Measurements from ENCODE around the gene CTSO.
A peak's percentile ranks its signal among the peaks of the same experiment; 100 is the strongest.

CTSO gene

DNA sequence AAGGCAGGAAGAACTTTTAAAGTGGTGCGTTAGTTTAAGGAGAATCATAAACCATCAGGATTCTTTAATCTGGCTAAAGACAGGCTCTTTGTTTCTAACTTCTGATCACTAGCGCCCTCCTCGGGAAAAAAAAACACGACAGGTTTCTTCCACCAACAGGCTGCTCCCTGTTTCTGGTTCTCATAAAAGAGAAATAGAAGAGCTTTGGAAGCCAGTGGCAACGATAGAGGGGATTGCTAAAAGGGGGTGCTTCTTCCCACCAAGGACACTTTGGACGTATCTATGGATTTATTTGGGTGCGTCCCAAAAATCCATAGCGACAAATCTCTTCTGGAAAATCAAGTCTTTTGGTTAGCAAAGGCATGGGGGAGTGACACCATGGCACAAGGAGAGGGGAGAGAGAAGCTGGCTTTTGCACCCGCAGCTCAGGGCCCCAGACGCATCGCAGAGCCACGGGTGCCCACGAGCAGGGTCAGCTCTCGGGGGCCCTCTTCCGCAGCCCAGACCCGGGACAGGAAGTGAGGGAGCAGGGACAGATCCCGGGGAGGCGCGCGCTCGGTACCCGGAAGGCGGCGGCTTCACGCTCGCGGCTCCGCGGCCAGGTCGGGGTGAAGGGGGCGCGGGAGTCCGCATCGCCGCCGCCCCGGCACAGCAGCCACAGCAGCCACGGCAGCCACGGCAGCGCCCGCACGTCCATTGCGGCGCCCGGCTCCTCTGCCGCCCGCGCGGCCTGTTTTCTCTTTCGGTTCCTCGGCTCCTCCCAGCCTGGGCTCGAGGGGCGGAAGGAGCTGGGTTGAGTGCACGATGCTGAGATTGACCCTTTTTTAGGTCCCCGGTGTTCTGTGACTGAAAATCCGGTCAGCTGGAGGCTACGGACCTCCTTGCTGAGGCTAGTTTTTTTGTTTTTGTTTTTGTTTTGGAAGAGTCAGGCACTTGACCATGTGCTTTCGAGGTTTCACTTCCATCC lies at the start of gene CTSO:
CTSO (minus strand) TSS at position 716 of the 967 bp plus-strand sequence; CDS start at position 697, 19 bp downstream.
- peak; percentile 89 for DNase-seq (ENCODE audit: low spot score)

DNA sequence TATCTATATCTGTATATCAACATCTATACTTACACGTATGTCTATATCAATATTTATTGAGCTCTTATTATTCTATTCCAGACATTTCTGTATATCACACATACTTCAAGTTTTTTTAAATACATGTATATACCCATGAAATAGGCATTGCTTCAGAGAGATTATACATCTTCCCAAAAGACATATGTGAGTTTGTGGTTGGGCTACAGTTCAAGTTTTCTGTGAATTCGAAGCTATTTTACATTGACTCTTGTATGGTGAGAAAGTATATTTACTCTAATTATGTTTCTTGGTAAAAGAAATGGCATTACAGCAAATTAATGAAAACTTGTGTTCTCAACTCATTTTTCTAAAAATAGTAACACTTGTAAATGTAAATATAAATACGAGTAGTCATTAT lies 46.8 kb upstream of the CTSO start:
- no peak for DNase-seq (ENCODE audit: low spot score)

GRCh38 chr4:155999725-156000124 lies 46.1 kb upstream of the CTSO start:
- DNase-seq (ENCODE audit: low spot score): no peak

- DNase-seq (ENCODE audit: low spot score): no peak
Observed at GRCh38 chr4:155995069-155995468, 41.4 kb upstream of the CTSO start.

DNA sequence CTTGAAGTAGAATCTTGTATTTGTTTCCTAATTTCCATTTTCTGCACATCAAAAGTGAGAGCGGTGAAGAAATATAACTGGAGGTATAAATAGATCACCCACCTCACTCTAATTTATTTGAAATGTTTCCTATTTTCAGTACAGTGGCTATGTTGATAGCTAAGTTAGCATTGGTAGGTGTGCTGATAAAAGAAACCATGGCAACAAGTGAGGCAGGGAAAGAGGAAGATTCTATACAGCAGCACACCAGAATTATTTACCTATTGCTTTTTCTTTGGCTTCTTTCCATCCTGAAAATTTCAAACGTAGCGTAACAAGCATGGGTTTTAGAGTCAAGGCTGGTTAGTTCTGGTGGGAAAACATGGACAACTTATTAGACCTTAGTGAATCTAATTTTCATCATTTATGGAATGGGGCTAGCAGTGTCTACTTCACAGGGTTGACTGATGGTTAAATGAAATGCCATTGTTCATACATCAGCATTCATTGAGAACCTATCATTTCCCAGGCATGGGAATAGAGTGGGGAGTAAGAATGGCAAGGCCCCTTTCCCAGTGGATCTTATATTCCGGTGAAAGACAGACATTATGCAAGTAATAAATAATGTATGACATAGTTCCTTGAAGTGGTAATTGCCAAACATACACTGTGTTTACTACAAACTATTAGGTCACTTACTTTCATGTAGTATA lies 30.6 kb upstream of the CTSO start:
- DNase-seq (ENCODE audit: low spot score): no peak

- DNase-seq (ENCODE audit: low spot score): no peak
Observed at GRCh38 chr4:155982736-155983385, 29.2 kb upstream of the CTSO start.

DNA sequence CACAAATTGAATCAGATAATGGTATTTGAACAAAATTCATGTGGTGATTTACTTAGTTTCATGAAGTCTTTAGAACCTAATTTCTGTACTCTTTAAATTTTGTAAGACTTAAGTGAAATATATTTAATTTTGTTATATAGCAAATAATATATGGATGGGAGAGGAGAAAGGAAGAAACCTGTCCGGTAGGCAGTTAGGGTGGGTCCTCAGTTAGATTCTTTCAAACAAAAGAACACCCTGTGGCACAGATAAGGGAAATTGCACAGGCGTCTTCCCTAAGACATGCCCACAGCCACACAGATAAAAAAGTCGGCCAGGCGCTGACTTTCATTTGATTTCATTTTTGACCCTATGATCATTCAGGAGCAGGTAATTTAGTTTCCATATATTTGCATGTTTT lies 25.1 kb upstream of the CTSO start:
- DNase-seq (ENCODE audit: low spot score): no peak

GRCh38 chr4:155975511-155975910 lies 21.8 kb upstream of the CTSO start:
- no peak for DNase-seq (ENCODE audit: low spot score)

- DNase-seq (ENCODE audit: low spot score): no peak
Observed at GRCh38 chr4:155974996-155975395, 21.3 kb upstream of the CTSO start.

- DNase-seq (ENCODE audit: low spot score): no peak
Observed at GRCh38 chr4:155974476-155974749, 20.7 kb upstream of the CTSO start.

DNA sequence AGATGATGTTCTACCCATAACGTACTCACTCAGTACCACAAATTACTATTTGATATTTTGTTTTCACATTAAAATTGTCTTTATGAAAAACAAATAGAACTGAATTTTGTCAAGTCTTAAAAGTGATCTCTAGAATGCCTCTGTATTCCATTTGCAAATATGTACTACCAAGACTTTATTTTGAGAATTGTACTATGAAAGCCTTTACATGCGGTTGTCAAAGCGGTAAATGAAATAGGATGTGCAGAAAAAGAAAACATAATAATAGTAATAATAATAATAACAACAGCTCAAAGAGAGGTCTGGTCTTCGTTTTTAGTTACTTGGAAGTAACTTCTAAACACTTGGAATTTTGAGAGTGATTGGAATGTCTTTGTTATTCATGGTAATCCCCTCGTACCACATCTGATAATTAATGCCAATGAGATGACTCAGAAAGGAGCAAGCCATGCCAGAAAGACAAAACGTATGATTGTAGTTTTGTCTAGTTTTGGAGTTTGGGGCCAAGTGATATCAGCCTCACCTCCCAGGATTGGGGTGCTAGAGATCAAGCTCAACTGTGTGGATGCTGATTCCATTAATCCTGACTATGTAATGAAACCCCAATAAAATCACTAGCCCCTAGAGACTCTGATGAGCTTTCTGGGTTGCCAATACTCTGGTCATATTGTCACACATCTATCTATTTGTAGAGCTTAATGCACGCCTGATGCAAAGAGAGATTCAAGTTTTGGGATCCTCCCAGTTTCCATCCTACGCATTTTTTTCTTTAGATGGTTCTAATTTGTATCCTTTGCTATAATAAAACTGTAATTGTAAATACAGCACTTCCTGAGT lies 20.2 kb upstream of the CTSO start:
- peak; percentile 16 for DNase-seq (ENCODE audit: low spot score)

GRCh38 chr4:155972098-155972497 lies 18.4 kb upstream of the CTSO start:
- no peak for DNase-seq (ENCODE audit: low spot score)

GRCh38 chr4:155966731-155967395 lies 13.2 kb upstream of the CTSO start:
- no peak for DNase-seq (ENCODE audit: low spot score)

- no peak for DNase-seq (ENCODE audit: low spot score)
Observed at GRCh38 chr4:155966171-155966570, 12.5 kb upstream of the CTSO start.

DNA sequence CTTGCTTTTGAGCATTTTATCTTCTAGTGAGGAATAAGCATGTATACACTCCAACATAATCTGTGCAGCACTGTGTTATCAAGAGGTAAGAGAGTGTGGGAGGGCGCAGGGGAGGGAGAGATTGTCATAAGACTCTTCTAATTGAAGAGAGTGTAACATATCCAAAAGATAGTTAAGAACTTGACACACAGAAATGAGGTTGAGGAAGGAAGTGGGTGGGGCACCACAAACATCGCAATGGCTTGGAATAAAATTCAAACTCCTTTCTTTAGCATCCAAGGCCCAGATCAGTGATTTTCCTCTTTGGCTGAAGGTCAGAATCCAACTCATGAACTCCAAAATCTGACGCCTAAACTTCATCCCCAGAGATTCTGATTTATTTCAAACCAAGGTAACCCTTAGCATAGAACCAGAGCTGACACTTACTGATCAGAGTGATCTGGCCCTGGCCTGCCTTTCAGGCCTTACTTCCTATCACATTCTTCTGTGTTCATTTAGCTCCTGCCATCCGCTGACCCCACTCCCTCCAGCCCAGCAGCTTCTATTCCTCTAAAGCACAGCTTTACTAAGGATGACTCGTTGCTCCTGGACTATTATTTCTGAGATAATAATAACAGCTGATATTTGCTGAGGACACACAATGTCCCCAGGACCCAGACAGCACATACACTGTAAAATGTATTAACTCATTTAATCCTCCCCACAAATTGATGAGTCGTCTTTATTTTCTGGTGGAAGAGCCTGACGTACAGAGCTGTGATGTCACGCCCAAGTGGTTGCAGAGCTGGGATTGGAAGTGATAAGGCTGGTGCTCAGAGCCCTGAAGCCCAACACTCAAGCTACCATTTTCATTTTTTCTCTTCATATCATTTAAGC lies 10.6 kb upstream of the CTSO start:
- no peak for DNase-seq (ENCODE audit: low spot score)

GRCh38 chr4:155962767-155963166 lies 9.1 kb upstream of the CTSO start:
- no peak for DNase-seq (ENCODE audit: low spot score)

- no peak for DNase-seq (ENCODE audit: low spot score)
Observed at GRCh38 chr4:155961575-155961974, 7.9 kb upstream of the CTSO start.

GRCh38 chr4:155960522-155960921 lies 6.9 kb upstream of the CTSO start:
- DNase-seq (ENCODE audit: low spot score): no peak

DNA sequence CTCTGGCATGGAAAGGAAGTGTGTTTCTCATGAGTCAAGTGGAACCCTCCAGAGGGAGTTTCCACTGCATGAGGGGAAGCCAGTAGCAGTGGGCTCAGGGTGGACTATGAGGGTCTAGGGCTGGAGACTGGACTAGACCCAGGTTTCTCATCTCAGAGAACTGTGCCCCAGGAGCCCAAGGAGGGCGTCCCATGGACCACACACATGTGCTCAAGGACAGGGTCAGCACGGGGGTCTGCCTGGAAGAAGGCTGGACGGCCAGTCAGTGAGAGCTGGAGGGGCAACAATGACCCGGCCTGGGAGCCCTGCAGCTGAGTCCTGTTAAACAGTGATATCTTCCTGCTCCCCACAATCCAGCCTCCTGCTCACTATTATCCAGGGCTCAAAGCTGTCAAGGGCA lies 5.8 kb upstream of the CTSO start:
- no peak for DNase-seq (ENCODE audit: low spot score)

GRCh38 chr4:155956461-155956860 lies 2.8 kb upstream of the CTSO start:
- no peak for DNase-seq (ENCODE audit: low spot score)

DNA sequence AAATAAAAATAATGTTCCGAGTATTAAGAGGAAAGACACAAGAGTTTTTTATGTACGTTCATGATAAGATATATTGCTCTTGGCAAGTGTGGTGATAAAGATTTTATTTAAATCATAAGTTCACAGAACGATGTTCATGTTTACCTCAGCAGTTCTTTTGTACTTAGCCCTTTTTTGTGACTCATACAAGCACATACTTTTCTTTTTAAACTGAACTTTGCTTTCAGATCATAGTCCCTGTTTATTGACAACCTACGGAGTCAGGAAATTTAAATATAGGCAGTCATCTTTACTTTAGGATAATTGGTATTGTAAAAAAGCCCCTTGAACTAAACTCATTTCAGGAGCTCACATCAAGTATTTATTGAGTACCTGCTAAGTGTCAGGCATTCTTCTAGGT lies 1.3 kb upstream of the CTSO start:
- no peak for DNase-seq (ENCODE audit: low spot score)

Data from GM03348 (cell line).